Kidney (tissue), 14 donors: Measurements from ENCODE around the gene USP49. TPM values are rescaled to one million over a fixed set of nuclear protein-coding genes. Genes with fewer than 3 reads are reported as not detected.
A peak's percentile ranks its signal among the peaks of the same experiment; 100 is the strongest.

Experiments
- DNase-seq, 5 donors: peaks; one replicate each; pipeline ENCODE4 v3.0.0-alpha.2; 2013 to 2020
- FAIRE-seq: peaks from 2 replicates; lab custom pipeline; 2012; peaks lifted over from hg19 to GRCh38; lab: Jason Lieb, UNC
- H3K27ac ChIP-seq, 2 donors: one replicate each; pipeline ENCODE4 v1.7.0; 2013; ENCODE audit warnings: low read depth in 2 of 2, low read length in 2 of 2, inconsistent platforms in 1 of 2
- H3K27me3 ChIP-seq: one replicate; pipeline ENCODE4 v1.7.1; 2013; ENCODE audit warnings: low read length, inconsistent platforms; ENCODE audit not compliant: control insufficient read depth, insufficient read depth
- H3K36me3 ChIP-seq, 3 donors: one replicate each; pipeline versions ENCODE4 v1.7.0 to v1.7.1; 2013; ENCODE audit warnings: low read length in 3 of 3, control low read depth in 1 of 3, inconsistent platforms in 1 of 3; ENCODE audit not compliant: insufficient read depth in 3 of 3, control insufficient read depth in 2 of 3
- H3K4me1 ChIP-seq, 3 donors: one replicate each; pipeline versions ENCODE4 v1.7.0 to v1.7.1; 2013; ENCODE audit warnings: low read length in 3 of 3, inconsistent platforms in 1 of 3, low read depth in 1 of 3; ENCODE audit not compliant: control insufficient read depth in 2 of 3, insufficient read depth in 2 of 3
- H3K4me3 ChIP-seq, 3 donors: one replicate each; pipeline versions ENCODE4 v1.7.0 to v1.8.1; 2013; ENCODE audit warnings: low read length in 3 of 3, control low read depth in 1 of 3, inconsistent platforms in 1 of 3
- H3K9ac ChIP-seq, 3 donors: one replicate each; pipeline versions ENCODE4 v1.7.0 to v1.7.1; 2013; ENCODE audit warnings: low read length in 3 of 3, control low read depth in 1 of 3, inconsistent platforms in 1 of 3
- H3K9me3 ChIP-seq, 3 donors: one replicate each; pipeline versions ENCODE4 v1.7.0 to v1.7.1; 2013; ENCODE audit warnings: low read length in 3 of 3, control low read depth in 1 of 3, inconsistent platforms in 1 of 3; ENCODE audit not compliant: control insufficient read depth in 2 of 3, insufficient read depth in 1 of 3
- intact Hi-C: fragments of 100-400 bp; cut with DNase I; formaldehyde crosslinking; loops from one replicate; pipeline ENCODE4 v1.11.1; 2022
- polyA plus RNA-seq: library from polyadenylated mRNA; stranded (reverse); fragments of 350-450 nt; fragmentation: Illumina TruSeq; extraction: RNeasy Lipid Tissue Mini Kit (QIAGEN cat#74804); gene quantifications from one replicate; pipeline ENCODE4 v1.2.3, GENCODE V29; 2014; ENCODE audit warnings: low read depth, low replicate concordance; ENCODE audit not compliant: insufficient read depth
- total RNA-seq: library from RNA; stranded (reverse); fragmentation: NEBNext Ultra II Directional; extraction: Animal tissue kit (Norgen Biotek cat#: 25700); gene quantifications from one replicate; pipeline ENCODE4 v1.2.1, GENCODE V29; 2021
- TF ChIP-seq, protein P1 (sequence below): IDR thresholded peaks from 3 replicates; pipeline ENCODE4 v1.5.1; 2012; ENCODE audit warnings: mild to moderate bottlenecking, moderate library complexity, borderline replicate concordance; ENCODE audit not compliant: insufficient read depth; ENCODE audit errors: extremely low read depth
- donor health status: control.
- donor health status: control.
- donor health status: control.
- donor health status: control.
- donor health status: control.
- donor health status: DM: yes; HTN: yes; CAD: no.
- donor health status: Normal renal cell carcinoma (clear cell type).

The USP49 gene
- total and polyA plus RNA-seq, 2 donors from 2014 or later: 1.1 to 3.4 TPM

DNA sequence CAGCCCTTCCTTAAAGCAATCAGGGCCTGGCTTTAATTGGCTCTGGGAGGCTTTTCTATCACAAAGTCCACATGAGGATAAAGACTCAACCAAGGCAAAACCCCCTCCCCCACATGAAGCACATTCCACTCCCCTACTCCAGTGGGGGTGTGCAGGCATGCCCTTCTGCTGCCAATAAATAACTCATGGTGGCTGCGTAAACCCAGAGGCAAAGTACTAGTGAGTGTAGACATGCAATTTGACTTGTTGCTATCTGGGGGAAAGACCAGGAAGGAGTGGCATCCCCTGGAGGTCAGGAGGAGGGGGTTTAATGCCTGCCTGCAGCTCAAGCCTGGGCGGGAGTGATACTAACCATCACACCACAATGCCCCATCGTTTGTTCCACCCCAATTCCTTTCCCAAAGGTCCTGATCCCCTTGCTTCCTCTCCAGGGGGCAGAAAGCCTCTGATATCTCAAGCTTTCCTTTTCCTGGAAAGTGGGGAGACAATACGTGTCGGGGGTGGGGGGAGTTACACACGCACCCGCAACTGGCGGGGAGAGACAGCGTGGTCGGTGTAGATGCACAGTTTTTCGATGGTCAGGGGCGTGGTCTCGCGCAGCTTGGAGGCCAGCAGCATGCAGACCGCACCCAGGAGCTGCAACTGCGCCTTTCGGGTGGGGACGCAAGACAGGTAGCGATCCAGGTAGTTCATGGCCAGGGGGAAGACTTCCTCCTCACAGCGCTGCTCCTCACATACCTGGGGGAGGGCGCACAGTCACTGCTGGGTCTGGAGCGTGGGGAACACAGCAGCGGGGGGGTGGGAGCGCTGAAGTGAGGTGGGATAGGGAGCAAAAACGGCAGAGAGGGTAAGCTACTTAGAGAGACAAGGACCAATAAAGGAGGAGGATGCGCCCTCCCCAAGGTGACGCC, 44.9 kb upstream of the USP49 start:
- Histone ChIP-seq H3K9me3 (no peaks in the 10 kb centered on the region), H3K27ac (peak overlapping the region; percentile 21 to 55), H3K4me1 (peaks cover 8 to 24% (median 9%) of the 10 kb centered on the region in 3 donors), H3K27me3 (no peaks in the 10 kb centered on the region), H3K4me3 (peak overlapping the region; percentile 68 to 85 (median 76)), H3K36me3 (peaks cover 0 to 14% (median 2%) of the 10 kb centered on the region in 3 donors), H3K9ac (peak overlapping the region; percentile 36 to 68 (median 48))
- DNase-seq (peak in 4 of 5 donors; percentile 68 to 85 (median 74)), FAIRE-seq (no peak)
- intact Hi-C loops: loop anchor here (10.0 kb wide), 1 partner anchor 105 kb away; no protein-coding TSS in a partner anchor
- TF ChIP-seq, protein P1, sequence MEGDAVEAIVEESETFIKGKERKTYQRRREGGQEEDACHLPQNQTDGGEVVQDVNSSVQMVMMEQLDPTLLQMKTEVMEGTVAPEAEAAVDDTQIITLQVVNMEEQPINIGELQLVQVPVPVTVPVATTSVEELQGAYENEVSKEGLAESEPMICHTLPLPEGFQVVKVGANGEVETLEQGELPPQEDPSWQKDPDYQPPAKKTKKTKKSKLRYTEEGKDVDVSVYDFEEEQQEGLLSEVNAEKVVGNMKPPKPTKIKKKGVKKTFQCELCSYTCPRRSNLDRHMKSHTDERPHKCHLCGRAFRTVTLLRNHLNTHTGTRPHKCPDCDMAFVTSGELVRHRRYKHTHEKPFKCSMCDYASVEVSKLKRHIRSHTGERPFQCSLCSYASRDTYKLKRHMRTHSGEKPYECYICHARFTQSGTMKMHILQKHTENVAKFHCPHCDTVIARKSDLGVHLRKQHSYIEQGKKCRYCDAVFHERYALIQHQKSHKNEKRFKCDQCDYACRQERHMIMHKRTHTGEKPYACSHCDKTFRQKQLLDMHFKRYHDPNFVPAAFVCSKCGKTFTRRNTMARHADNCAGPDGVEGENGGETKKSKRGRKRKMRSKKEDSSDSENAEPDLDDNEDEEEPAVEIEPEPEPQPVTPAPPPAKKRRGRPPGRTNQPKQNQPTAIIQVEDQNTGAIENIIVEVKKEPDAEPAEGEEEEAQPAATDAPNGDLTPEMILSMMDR: no peak

DNA sequence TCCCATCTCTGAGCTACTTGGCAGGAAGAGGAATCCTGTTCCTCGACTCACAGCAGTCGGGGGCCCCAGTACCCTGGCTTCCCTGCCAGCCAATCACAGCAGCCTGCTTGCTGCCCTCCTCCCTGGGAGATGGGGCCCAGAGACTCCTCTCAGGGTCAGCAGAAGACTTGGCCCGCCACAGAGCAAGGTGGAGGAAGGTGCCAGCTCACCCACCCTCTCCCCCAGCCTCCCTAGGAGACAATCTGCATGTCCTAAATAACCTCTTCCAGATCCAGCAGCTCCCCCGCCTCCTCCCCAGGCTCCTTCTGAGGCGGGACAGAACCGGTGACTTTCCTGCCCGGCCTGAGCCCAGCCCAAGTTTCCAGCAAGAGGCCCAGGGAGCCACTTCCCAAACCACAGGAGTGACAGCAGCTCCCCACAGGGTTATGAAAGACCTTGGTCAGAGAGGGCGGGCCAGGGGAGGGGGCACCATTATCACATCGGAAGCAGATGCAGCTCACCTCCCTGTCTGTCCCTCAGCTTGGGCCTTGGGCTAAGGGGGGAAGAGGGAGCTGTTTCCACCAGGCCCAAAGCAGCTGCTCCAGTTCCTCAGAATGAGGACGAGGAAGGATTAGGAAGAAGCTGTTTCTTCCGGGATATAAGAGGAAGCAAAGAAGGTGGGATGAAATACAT, 44.1 kb upstream of the USP49 start:
- Histone ChIP-seq H3K27ac (no peak overlapping the region), H3K4me1 (peaks cover 8 to 24% (median 9%) of the 10 kb centered on the region in 3 donors), H3K36me3 (peaks cover under 1 to 21% (median 6%) of the 10 kb centered on the region in 3 donors), H3K9me3 (no peaks in the 10 kb centered on the region), H3K9ac (no peak overlapping the region), H3K4me3 (no peak overlapping the region), H3K27me3 (no peaks in the 10 kb centered on the region)
- TF ChIP-seq, protein P1: no peak
- intact Hi-C loops: loop anchor here (10.0 kb wide), 1 partner anchor 105 kb away; no protein-coding TSS in a partner anchor
- FAIRE-seq (no peak), DNase-seq (peak in 3 of 5 donors; percentile 3 to 55 (median 21))

DNA sequence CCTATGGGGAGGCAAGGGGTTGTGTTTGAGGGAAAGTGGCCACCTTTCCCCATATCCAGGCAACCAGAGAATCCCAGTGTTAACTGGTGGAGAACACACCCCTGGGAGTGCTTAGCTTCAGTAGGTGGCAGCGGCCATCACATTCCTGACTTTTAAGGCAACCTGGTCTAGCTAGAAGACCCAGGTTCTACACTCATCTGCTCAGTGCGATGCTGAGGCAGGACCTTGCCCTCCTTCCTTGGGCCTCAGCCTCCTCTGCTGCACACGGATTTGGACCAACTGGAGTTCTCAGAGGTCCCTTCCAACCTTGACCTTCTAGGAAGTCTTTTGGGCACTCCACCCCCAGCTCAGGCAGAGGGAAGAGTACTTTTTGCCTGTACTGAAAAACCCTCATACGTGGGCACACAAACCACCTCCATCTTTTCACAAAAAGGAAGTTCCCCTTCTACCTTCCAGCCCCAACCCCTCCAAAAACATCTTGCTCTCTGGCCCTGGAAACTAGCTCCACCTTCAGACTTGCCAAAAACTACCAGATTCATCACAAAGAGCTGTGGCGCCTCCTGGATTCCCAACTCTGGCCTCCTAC, 43.5 kb upstream of the USP49 start:
- no peak for FAIRE-seq
- H3K9me3 ChIP-seq: no peaks in the 10 kb centered on the region
- H3K27ac ChIP-seq: no peak overlapping the region
- peaks cover 3 to 25% (median 10%) of the 10 kb centered on the region in 3 donors for H3K36me3 ChIP-seq
- DNase-seq: no peak
- TF ChIP-seq, protein P1: no peak
- intact Hi-C loops: loop anchor here (10.0 kb wide), 1 partner anchor 106 kb away; no protein-coding TSS in a partner anchor
- H3K27me3 ChIP-seq: no peaks in the 10 kb centered on the region
- no peak overlapping the region for H3K9ac ChIP-seq
- peaks cover 8 to 24% (median 9%) of the 10 kb centered on the region in 3 donors for H3K4me1 ChIP-seq
- no peak overlapping the region for H3K4me3 ChIP-seq
